ENCODE data around the gene UBN1. TPM values are rescaled to one million over a fixed set of nuclear protein-coding genes. Genes with fewer than 3 reads are reported as not detected.

Gene UBN1
- total RNA-seq, 1 experiment from 2014 or later = 51.0 TPM

GRCh38 chr16:4840984-4841383, 6.3 kb upstream of the UBN1 start:
- no TSS peak for BruUV-seq (replicated peaks)
- no peaks in the 10 kb centered on the region for H3K27me3 ChIP-seq (replicated peaks; ENCODE audit: insufficient read depth, low read depth, low read length, poor library complexity)
- ChIA-PET CTCF (no interaction called here), POLR2A (ENCODE audit: low non-redundant PET) (no interaction called here)
- H3K4me1 ChIP-seq (ENCODE audit: insufficient read depth, low read length, poor library complexity, severe bottlenecking) = no peaks in the 10 kb centered on the region
- no peak overlapping the region for H3K4me3 ChIP-seq (ENCODE audit: low read depth, low read length, poor library complexity, severe bottlenecking)
- peaks cover 83% of the 10 kb centered on the region for H3K36me3 ChIP-seq (ENCODE audit: insufficient read depth, low read length, poor library complexity, severe bottlenecking)
- H3K9me3 ChIP-seq (ENCODE audit: low read depth, low read length, poor library complexity, severe bottlenecking) = no peaks in the 10 kb centered on the region
- no peak overlapping the region for H3K27ac ChIP-seq (ENCODE audit: low read depth, low read length, poor library complexity, severe bottlenecking)
- no peak for TF ChIP-seq EZH2 (IDR thresholded peaks at IDR 0.05; ENCODE audit: borderline replicate concordance, low read depth, low read length, poor library complexity, severe bottlenecking)
- TF ChIP-seq CTCF (conservative IDR thresholded peaks at IDR 0.05; ENCODE audit: low read depth, low read length) = no peak
- intact Hi-C loops (cut with micrococcal nuclease; ENCODE audit: unreplicated experiment) = loop anchor here (10.0 kb wide), 1 partner anchor 254 kb away; the partner anchor contains the start of gene EEF2KMT
- DNase-seq (ENCODE audit: low spot score) = no peak

- no peak for TF ChIP-seq CTCF (conservative IDR thresholded peaks at IDR 0.05; ENCODE audit: low read depth, low read length)
- no peak for TF ChIP-seq EZH2 (IDR thresholded peaks at IDR 0.05; ENCODE audit: borderline replicate concordance, low read depth, low read length, poor library complexity, severe bottlenecking)
- Histone ChIP-seq H3K27ac (ENCODE audit: low read depth, low read length, poor library complexity, severe bottlenecking) (peak overlapping the region; percentile 97), H3K4me3 (ENCODE audit: low read depth, low read length, poor library complexity, severe bottlenecking) (peak overlapping the region; percentile 99), H3K36me3 (ENCODE audit: insufficient read depth, low read length, poor library complexity, severe bottlenecking) (peaks cover 36% of the 10 kb centered on the region), H3K4me1 (ENCODE audit: insufficient read depth, low read length, poor library complexity, severe bottlenecking) (peaks cover 8% of the 10 kb centered on the region), H3K9me3 (ENCODE audit: low read depth, low read length, poor library complexity, severe bottlenecking) (no peaks in the 10 kb centered on the region), H3K27me3 (replicated peaks; ENCODE audit: insufficient read depth, low read depth, low read length, poor library complexity) (no peaks in the 10 kb centered on the region)
- intact Hi-C loops (cut with micrococcal nuclease; ENCODE audit: unreplicated experiment) = loop anchor here (10.0 kb wide), 1 partner anchor 248 kb away; the partner anchor contains the start of gene EEF2KMT
- ChIA-PET POLR2A (ENCODE audit: low non-redundant PET) (no interaction called here), CTCF (no interaction called here)
- no TSS peak for BruUV-seq (replicated peaks)
- DNase-seq (ENCODE audit: low spot score) = peak; percentile 25
These were observed 779 bp upstream of the UBN1 start for GRCh38 chr16:4846503-4846900.

GRCh38 chr16:4847774-4848587, 700 bp downstream of the UBN1 start:
- Histone ChIP-seq H3K36me3 (ENCODE audit: insufficient read depth, low read length, poor library complexity, severe bottlenecking) (peaks cover 27% of the 10 kb centered on the region), H3K9me3 (ENCODE audit: low read depth, low read length, poor library complexity, severe bottlenecking) (no peaks in the 10 kb centered on the region), H3K27ac (ENCODE audit: low read depth, low read length, poor library complexity, severe bottlenecking) (peak overlapping the region; percentile 97), H3K4me3 (ENCODE audit: low read depth, low read length, poor library complexity, severe bottlenecking) (peak overlapping the region; percentile 99), H3K27me3 (replicated peaks; ENCODE audit: insufficient read depth, low read depth, low read length, poor library complexity) (no peaks in the 10 kb centered on the region), H3K4me1 (ENCODE audit: insufficient read depth, low read length, poor library complexity, severe bottlenecking) (peaks cover 8% of the 10 kb centered on the region)
- intact Hi-C loops (cut with micrococcal nuclease; ENCODE audit: unreplicated experiment) = loop anchor here (10.0 kb wide), 1 partner anchor 247 kb away; the partner anchor contains the start of gene EEF2KMT
- no TSS peak for BruUV-seq (replicated peaks)
- CTCF ChIA-PET = no interaction called here
- TF ChIP-seq CTCF (conservative IDR thresholded peaks at IDR 0.05; ENCODE audit: low read depth, low read length) (no peak), EZH2 (IDR thresholded peaks at IDR 0.05; ENCODE audit: borderline replicate concordance, low read depth, low read length, poor library complexity, severe bottlenecking) (no peak)
- POLR2A ChIA-PET (ENCODE audit: low non-redundant PET) = no interaction called here
- DNase-seq (ENCODE audit: low spot score) = peak; percentile 70

Measured in A673 (cell line).